HG02840 (cell line): ENCODE results near the gene SLC25A6.
"Not testable (repeated sequence)": the region's sequence is repeated elsewhere in the genome, so short reads cannot be mapped to it uniquely, and the experiment has no call there.

ENCODE experiments used
- ATAC-seq: cut with Tn5 transposase; IDR thresholded peaks from one replicate; pipeline ENCODE4 v1.9.1; 2021; ENCODE audit warnings: mild to moderate bottlenecking, moderate library complexity, moderate number of reproducible peaks; ENCODE audit not compliant: unreplicated experiment, low FRiP score

Gene SLC25A6

GRCh38 chrX:1355131-1356046 is 36.5 kb downstream of the SLC25A6 start:
- no peak for ATAC-seq

GRCh38 chrX:1354036-1355019 is 37.6 kb downstream of the SLC25A6 start:
- ATAC-seq = no peak

- no peak for ATAC-seq
These were observed 39.8 kb downstream of the SLC25A6 start for GRCh38 chrX:1351981-1352714.

GRCh38 chrX:1349606-1350005 is 42.3 kb downstream of the SLC25A6 start:
- ATAC-seq = not testable (repeated sequence)

- ATAC-seq = no peak
These were observed 50.2 kb downstream of the SLC25A6 start for GRCh38 chrX:1341545-1342184.

GRCh38 chrX:1336948-1337779 is 54.7 kb downstream of the SLC25A6 start:
- no peak for ATAC-seq

GRCh38 chrX:1336331-1336943 is 55.5 kb downstream of the SLC25A6 start, which contains the start of gene IL3RA:
Gene IL3RA, plus strand, starts transcription at chrX:1336785. Its CDS starts 4,981 bp downstream, at chrX:1341766.
- ATAC-seq = no peak
